ENCODE data around the gene GABBR2. TPM values are rescaled to one million over a fixed set of nuclear protein-coding genes. Genes with fewer than 3 reads are reported as not detected.
A peak's percentile ranks its signal among the peaks of the same experiment; 100 is the strongest.

Gene GABBR2
- 2.4 TPM for polyA plus RNA-seq (2013, experiment 1 of 2; ENCODE audit: insufficient read length)
- polyA plus RNA-seq (2013, experiment 2 of 2; ENCODE audit: insufficient read length), result 1.0 TPM

DNA sequence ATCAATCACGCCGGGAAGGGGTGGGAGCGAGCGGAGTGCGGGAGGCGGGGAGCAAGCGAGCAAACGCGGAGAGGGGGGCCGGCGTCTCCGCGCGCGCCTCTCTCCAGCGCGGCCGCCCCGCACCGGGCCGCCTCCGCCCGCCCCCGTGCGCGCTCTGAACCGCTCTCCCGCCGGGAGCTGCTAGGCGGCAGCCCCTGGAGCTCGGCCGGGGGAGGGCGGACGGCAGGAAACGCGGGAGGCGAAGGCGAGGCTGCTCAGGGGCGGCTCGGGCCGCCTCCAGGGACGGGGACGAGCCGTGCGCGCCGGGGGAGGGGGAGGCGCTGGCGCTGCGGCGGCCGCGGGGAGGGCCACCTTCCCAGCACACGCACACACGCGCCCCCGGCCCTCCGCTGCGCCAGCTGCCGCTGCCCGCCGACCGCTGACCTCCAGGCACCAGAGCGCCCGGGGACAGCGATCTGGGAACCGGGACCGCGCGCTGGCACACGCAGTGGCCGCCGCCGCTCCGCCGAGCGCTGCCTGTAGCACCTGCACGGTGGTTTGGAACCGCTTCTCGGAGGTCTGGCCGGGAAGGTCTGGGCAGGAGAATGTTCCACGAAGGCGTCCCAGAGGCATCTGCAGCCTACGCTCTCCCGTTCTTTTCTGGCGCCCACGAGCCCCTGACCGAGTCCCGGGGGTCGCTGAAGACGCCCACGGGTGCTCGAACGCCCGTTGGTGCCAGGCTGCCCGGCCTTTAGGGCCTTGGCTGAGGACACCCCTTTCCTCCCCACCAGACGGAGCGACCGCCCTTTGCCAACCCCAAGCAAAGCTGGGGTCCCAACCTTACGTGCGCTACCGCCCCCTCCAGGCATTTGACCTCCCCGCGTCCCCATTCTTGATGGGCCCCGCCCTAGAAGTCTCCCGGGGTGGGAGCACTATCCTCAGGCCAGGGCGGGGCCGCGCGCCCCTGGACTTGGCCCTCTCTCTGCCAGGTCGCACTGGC lies at the start of gene GABBR2:
Gene GABBR2, minus strand, starts transcription at position 3 of the 979 bp plus-strand sequence. CDS start 198 bp downstream, outside the sequence.
- peak; percentile 12 for DNase-seq

DNA sequence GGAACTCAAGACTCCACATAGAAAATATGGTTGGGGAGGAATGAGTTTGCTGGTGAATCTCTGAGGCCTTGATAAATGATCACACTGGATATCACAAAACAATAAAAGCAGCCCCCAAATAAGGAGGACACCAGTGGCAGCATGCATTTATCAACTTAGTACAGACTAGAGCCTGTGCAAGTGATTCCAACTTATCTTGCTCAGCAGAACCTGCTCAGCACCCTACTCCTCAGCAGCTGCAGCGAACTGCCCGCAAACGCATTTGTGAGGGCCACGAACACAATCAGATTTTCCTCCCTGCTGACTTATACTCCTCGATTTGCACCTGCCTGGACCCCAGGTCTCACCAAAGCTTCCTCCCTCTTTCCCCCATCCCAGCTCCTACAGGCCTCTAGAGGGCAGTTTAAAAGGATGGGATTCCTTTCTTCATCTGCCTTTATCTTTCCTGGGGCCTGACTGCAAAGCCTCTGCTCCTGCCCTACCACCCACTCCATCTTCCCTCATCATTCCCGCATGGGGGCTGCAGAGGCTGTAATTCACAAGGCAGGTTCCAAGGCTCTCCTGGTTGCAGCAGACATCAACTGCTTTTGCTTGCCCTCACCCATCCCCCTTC lies 46.4 kb upstream of the GABBR2 start:
- no peak for DNase-seq

DNA sequence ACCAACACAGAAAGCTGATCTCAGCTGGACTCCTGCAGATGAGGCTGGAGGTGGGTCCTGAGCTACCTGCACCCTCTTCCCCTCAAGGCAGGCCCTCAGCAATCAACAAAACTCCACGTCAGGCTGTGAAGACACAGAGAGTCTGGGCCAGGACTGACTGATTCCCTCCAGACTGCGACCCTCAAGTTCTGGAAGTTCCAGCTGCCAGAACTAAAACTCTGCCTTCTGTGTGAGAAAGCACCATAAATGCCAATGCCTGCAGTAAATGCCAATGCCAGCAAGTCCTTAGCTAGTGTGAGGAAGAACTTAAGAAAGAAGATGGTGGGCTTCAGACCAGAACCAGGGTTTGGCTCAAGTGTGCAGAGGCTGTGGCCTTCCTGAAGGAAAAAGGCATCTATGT lies 42.5 kb upstream of the GABBR2 start:
- no peak for DNase-seq

DNA sequence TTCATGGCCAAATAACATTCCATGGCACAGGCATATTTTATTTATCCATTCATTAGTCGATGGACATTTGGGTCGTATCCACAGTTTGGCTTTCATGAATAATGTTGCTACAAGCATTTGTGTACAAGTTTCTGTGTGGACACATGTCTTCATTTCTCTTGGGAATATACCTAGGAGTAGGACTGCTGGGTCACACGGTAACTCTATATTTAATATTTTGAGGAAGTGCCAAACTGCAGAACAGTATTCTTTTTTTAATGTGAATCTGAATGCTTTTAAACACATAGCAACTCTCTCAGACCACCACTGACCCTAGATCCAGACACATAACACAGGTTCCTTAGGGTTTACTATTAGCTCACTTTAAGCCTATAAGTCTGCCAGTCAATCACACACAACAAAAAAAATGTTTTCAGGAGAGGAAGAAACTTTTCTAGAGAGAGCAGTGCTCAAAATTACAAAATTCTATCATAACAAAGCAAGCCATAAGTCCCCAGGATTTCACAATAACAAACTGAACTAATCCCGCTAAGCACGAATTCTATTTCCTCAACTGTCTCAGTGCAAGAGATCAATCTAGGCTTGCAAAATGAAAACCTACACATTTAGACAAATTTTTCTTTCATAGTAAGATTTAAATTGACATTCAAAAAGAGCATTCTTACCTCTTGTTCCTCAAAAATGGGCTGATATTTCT lies 41.8 kb upstream of the GABBR2 start:
- no peak for DNase-seq

DNA sequence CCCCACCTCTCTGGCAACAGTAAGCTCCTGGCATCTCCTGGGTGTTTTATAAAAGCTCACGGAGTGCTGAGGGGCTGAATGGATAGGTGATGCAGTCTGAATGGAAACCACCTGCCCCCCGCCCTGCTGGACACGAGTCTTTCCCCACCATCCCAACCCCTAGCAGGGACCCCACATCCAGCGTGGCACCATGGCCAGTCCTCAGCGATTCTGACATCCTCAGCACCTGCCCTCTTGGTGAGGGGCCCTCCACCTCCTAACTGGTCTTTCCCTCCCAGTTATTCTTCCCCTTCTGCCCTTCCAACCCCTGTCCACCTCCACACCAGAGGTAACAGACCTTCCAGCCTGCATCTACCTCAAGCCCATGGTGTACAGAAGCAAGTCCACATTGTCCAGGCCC lies 38.7 kb upstream of the GABBR2 start:
- no peak for DNase-seq

DNA sequence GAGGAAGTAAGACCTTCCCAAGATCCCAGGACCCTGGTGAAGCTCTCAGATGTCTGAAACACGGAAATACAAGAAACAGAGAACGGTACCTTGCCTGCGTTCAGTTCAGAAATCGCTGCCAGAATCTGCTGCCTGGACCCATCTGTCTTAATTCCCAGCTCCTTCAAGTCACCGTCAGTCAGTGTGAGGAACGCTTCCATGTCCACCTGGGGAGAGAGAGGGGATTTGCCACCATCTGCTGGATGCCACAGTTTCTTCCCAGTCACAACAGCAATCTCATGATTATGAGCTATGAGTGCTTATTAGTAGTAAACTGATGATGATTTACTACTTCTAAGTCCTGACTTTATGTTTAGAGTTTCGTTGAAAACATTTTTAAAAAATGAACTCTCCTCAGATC lies 36.7 kb upstream of the GABBR2 start:
- no peak for DNase-seq

DNA sequence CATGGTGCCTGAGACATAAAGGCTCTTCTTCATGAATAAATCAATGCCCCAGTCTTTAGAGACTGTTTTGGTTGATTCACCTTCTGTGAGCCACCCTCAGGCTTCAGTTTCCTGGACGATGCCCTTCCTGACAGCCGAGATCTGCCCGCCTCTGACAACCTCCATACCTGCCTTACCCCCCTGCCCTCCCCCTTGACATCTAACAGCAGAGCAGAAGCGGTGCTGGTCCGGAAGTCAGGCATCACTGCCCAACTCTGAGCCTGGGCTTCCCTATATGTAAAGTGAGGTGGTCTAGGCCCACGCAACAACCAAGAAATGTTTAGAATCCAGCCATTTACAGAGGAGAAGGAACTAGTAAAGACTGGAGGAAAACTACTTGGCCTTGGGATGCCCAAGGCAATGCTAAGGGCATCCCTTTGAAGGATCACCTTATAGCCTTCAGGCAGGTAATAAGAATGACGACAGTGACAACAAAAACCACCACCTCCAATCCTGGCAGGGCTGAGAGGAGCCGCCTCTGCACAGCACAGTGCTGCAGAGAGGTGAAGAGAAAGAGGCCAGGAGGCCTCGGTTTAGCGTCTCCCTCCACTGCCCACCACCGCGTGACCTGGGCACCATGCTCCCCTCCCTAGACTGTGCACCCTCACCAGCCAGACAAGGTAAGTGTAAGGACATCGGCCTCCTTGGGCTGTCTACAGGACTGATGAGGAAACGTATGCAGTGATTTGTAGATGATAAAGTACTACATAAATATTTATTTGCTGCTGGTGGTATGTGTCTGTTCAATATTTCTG lies 35.3 kb upstream of the GABBR2 start:
- no peak for DNase-seq

DNA sequence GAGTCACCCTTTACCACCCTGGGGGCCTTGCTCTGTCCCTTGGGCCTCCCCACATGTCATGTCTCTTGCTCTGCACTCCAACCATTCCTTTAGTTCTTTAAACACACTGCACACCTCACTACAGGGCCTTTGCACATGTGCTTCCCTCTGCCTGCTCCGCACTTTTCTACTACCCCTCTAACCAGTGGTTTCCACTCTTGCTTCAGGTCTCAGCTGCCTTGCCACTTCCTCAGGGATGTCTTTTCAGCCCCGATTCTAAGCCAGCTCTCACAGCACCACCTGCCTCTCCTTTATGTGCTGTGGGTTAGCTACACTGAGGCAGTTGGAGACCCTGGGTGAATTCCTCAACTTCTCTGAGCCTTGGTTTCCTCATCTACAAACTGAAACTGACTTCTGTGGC lies 34.6 kb upstream of the GABBR2 start:
- DNase-seq, result peak; percentile 10

DNA sequence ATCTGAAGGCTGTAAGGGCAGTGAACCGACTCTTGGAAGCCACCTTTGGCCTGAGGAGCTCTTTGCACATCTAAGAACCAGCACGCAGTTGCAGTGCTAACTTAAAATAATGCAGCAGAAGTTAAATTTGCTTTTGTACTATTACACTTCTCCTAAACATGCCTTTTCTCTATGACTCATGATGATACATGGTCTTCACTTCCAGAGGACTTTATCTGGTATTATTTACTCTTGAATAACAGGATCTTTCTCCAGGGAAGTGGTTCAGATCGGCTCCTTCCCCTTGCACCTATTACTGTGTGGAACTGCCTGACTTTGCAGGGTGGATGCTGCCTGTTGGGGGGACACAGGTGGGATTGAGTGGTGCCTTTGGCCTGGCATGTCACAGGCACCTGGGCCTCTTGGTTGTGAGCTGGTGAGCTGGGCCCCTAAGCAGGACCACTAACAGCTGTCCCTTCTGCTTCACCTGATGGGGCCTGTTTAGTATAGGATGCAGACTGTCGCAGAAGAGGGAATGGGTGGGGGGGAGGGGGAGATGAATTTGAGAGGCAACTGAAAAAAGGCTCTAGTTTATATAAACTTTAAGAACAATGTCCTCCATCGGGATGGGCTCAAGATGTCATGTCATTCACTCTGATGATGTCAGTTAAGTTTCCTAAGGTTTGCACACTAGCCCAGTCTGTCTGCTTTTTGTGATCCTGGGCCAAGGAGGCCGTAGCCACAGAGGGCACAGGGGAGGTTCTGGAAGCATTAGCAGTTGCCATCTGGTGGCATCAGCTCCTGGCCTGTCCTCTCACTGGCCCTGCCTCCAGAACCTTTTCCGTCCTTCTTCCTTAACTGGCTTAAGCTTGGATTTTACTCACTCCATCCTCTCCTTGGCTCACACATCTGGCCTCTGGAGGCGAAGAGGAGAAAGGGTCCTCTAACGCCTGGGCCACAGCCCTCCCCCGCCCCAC lies 33.9 kb upstream of the GABBR2 start:
- DNase-seq, result peak; percentile 62

DNA sequence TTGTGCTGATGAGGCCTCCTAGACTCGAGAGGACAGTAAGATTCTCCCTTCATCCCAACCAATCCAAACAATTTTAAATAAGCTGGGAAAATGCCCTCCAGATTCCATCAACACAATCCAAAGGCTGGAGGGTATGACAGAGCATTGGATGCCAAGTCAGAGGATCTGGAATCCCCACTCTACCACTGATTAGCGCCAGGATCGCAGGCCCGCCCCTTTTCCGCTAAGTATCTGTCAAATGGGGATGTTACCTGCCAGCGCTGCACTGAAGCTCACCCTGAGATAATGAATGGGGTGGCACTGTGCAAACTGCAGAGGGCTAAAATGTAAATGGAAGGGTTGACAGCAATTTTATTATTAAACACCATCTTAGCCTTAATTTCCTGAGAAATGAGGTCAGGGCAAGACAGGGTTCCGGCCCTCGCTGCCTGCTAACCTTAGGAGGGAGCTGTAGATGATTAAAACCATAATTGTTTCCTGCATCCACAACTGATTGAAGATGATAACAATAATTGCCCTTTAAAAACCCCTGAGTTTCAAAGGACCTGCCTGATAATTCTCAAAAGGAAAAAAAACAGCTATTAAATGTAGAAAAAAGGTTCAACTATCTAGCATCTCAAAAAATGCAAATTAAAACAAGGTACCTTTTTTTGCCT lies 31.6 kb upstream of the GABBR2 start:
- DNase-seq, result no peak

DNA sequence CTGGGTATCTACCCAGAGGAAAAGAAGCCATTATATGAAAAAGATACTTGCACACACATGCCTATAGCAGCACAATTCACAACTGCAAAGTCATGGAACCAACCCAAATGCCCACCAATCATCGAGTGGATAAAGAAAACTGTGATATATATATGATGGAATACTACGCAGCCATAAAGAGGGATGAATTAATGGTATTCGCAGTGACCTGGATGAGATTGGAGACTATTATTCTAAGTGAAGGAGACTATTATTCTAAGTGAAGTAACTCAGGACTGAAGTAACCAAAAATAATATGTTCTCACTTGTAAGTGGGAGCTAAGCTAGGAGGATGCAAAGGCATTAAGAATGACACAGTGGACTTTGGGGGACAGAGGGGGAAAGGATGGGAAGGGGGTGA lies 30.0 kb upstream of the GABBR2 start:
- no peak for DNase-seq

DNA sequence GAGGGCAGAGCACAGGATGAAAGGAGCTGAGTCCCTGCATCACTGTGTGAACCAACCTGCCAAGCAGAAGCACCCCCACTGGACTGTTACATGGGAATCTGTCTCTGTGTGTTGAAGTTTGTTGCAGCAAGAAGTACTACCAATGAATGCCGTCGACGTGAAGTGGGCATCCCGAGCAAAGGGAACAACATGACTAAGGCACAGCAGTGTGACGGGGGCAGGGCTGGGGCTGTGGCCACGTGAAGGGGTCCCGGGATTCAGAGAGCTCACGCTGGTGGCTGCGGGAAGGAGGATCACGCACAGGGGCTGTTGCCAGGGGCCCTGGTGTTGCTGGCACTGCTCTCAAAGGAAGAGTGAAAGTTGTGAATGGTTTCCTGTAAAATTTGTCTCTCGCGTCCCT lies 27.5 kb upstream of the GABBR2 start:
- DNase-seq, result no peak

DNA sequence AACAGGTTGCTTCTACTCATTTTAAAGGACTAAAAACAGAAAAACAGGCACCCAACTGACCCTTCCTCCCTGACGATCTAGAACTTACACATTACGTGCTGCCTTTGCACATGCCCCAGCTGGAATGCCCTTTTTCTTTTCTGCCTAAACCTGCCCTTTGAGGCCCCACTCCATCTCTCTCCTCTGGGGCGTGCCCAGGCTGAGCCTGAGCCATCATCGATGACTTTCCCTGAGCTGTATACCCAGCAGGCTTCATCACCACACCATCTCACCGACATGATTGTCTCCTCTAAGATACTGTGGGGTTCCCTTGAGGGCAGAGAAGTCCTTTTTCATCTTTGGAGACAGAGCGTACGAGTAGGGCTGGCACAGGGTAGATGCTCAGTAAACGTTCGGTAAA lies 24.1 kb upstream of the GABBR2 start:
- DNase-seq, result no peak

DNA sequence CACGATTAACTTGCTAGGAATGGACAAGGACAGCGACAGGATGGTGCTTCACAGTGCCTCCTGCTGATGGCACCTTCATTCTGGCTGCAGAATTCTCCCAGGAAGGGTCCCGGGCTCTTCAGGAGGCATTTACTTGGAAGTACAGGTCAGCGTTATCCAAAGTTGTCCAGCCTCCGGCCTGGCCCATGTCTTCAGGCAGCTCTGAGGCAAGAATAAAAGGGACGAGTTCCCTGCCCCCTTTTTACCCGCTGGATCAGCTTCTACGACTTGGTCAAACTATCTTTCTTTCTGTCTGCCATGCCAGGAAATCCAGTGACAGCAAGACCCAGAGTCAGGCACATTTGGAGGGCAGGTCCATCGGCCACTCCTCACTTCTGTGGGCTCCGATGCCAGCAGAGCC lies 23.4 kb upstream of the GABBR2 start:
- DNase-seq, result no peak

DNA sequence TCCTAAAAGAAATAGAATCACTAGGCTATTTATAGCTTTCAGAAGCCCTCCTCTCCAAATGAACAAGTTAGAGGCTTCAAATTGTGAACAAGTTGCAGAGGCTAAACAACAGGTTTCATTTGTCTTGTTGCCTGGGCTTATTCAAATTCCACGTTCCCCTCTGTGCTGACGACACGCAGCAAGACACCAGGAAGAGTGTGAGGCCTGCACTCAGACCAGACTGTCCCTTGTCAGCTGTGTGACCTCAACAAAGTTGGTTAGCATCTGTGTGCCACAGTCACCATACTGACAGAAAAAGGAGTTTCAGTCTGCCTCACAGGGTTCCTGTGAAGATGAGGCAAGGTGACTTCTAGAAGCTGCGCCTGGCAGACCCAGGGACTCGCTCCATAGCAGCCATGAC lies 22.1 kb upstream of the GABBR2 start:
- DNase-seq, result no peak

DNA sequence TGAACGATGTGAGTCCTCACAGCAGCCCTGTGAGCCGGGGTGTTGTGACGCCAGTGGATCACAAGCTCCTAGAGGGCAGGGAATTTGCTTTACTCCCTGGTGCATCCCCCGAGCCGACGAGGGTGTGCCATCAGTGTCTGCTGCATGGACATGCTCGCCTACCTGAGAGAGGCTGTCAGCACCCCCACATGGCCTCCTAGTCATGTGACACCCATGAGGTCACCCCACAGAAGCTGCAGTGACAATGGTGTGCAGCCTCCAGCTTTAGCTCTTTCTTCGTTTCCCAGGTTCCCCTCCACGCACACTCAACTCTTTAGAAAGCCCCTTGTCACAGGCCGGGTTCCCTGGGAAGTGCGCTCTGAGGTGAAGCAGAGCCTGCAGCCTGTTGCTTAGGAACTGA lies 19.8 kb upstream of the GABBR2 start:
- DNase-seq, result no peak

DNA sequence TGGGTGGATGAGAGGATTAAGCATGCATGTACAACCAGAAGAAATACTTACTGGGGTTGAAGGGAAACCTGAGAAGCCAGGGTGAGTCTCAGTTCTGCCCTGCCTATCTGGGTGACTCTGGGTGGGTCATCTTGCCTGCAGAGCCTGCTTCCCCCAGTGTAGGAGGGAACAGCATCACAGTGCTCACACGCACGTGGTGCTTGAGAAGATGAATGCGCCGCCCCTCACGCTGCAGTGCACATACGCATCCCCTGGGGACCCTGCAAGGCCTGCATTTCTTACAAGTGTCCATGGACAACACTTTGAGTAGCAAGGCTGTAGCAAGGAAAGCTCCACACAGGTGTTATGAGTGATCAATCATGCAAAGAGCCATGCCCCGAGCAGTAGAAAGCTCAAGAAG lies 18.7 kb upstream of the GABBR2 start:
- no peak for DNase-seq

DNA sequence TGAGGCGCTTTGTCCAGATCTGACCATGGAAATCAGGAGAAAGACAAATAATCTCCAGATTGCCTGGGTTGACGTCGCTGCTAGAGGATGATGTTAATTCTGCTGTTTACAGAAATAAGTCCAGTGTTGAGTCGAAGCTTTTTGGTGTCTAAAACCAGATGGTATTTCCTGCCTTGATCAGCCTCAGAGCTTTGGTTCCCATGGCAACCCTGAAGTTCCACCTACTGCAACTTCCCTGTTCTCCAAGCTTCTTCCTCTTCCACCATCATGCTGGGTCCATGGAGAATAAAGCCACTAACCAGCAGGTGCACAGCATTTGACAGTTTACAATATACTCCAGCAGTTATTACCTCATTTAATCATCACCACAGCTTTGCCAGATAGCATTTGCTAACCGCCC lies 18.0 kb upstream of the GABBR2 start:
- peak; percentile 50 for DNase-seq

DNA sequence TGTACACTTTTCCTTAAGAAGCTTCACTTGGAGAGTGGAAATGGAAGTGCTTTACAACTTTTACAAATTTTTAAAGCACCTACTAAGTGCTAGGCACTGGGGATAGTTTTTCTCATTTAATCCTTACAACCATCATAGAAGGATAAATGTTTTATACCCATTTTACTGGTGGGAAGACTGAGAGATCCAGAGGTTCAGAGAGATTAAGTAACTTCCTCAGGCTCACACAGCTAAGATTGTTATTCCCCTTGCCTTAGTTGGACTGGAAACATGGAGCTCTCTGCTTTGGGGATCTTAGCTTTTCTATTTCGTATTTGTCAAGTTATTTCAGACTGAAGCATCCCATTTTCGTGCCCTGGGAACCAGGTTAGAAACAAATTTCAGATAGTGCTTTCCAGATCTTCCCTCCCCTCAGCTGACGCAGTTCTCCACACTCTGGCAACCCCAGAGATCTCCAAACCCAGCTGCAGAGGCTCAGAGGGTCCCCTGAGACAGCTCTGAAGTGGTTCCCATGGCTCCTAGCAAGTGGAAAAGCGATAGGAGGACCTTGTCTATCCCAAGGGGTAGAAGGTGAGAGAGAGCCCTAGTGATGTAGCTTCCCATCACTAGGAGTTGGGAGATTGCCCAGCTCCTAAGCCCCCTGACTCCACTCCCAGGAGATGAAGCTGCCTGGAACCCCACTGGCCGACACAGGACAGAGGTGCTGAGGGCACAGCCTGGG lies 16.2 kb upstream of the GABBR2 start:
- no peak for DNase-seq

DNA sequence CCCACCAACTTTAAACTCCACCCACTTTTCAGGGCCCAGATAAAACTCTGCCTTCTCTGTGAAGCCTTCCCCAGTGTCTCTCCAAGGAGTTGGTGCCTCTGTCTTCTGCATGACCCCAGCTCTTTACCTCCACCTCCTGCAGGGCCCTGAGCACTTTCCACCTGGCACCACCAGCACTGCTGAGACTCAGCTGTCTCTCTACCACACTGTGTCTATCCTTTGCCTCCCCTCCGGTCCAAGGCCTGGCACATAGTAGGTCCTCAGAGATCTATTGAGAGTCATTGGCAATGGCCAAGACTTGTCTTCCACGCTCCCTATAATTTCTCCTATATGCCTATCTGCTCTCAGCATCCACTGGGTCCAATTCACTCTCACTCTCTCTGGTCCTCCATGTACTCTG lies 12.9 kb upstream of the GABBR2 start:
- no peak for DNase-seq
